HG02763 (cell line): ENCODE data around the gene CARD8.
A peak's percentile ranks its signal among the peaks of the same experiment; 100 is the strongest.

Source experiments
- ATAC-seq: cut with Tn5 transposase; IDR thresholded peaks from one replicate; pipeline ENCODE4 v1.9.1; 2021; ENCODE audit warnings: mild to moderate bottlenecking, moderate library complexity; ENCODE audit not compliant: unreplicated experiment

The CARD8 gene

GRCh38 chr19:48174445-48175030 is 81.2 kb downstream of the CARD8 start:
- ATAC-seq = no peak

GRCh38 chr19:48171710-48172109 is 84.0 kb downstream of the CARD8 start:
- no peak for ATAC-seq

- no peak for ATAC-seq
These were observed 84.8 kb downstream of the CARD8 start for GRCh38 chr19:48170817-48171347.

- peak; percentile 80 for ATAC-seq
These were observed 85.5 kb downstream of the CARD8 start, which contains the start of the genes LIG1 and ZSWIM9 for GRCh38 chr19:48169939-48170803. TSS of gene LIG1 (minus strand) at chr19:48170344. CDS start at chr19:48165566, 4,778 bp downstream. TSS of gene ZSWIM9 (plus strand) at chr19:48170680. CDS start at chr19:48171803, 1,123 bp downstream.

GRCh38 chr19:48169578-48169938 is 86.2 kb downstream of the CARD8 start:
- peak; percentile 4 for ATAC-seq

GRCh38 chr19:48168689-48169088 is 87.0 kb downstream of the CARD8 start:
- ATAC-seq = no peak

- ATAC-seq = no peak
These were observed 97.4 kb downstream of the CARD8 start for GRCh38 chr19:48158210-48158790.
